Tibial nerve (tissue), 4 donors: ENCODE results near the gene C6orf89. TPM values are rescaled to one million over a fixed set of nuclear protein-coding genes. Genes with fewer than 3 reads are reported as not detected.

ENCODE experiments used
- DNase-seq, 2 donors: peaks; one replicate each; pipeline ENCODE4 v3.0.0-alpha.2; 2019; ENCODE audit warnings: low spot score in 2 of 2
- H3K27ac ChIP-seq, 4 donors: fragments of 200-600 bp; sonication (generic) in 3 of 4; one replicate each; pipeline ENCODE4 v1.5.1; 2017 to 2019; ENCODE audit warnings: mild to moderate bottlenecking in 1 of 4
- H3K27me3 ChIP-seq, 2 donors: fragments of 200-600 bp; sonication (generic) in 1 of 2; one replicate each; pipeline versions ENCODE4 v1.5.1 to v1.6.0; 2017 to 2019
- H3K36me3 ChIP-seq, 3 donors: fragments of 200-600 bp; sonication (generic); one replicate each; pipeline ENCODE4 v1.5.1; 2018 to 2019
- H3K4me1 ChIP-seq, 4 donors: fragments of 200-600 bp; sonication (generic) in 3 of 4; one replicate each; pipeline ENCODE4 v1.5.1; 2017 to 2019
- H3K4me3 ChIP-seq, 4 donors: fragments of 200-600 bp; sonication (generic) in 3 of 4; one replicate each; pipeline ENCODE4 v1.5.1; 2017 to 2019; ENCODE audit warnings: mild to moderate bottlenecking in 1 of 4, moderate library complexity in 1 of 4
- H3K9me3 ChIP-seq, 4 donors: fragments of 200-600 bp; sonication (generic) in 3 of 4; one replicate each; pipeline ENCODE4 v1.5.1; 2017 to 2019
- EP300 ChIP-seq, 2 donors: sonication (generic); formaldehyde crosslinking; IDR thresholded peaks; one replicate each; pipeline ENCODE4 v1.6.1; 2017; ENCODE audit warnings: antibody characterized with exemption in 2 of 2, mild to moderate bottlenecking in 1 of 2
- POLR2A ChIP-seq, 2 donors: fragments of 450-650 bp; IDR thresholded peaks; one replicate each; pipeline ENCODE4 v1.6.1; 2017; ENCODE audit warnings: antibody characterized with exemption in 2 of 2, mild to moderate bottlenecking in 2 of 2, moderate library complexity in 2 of 2
- WGBS, 2 donors: methylation state at CpG; one replicate each; pipeline ENCODE4 v1.1.5; 2018; 5-methylcytosine and 5-hydroxymethylcytosine counted together
- total RNA-seq, 4 donors: library from RNA; depleted of rRNA; stranded (reverse); fragments of >200 nt; gene quantifications; one replicate each; pipeline ENCODE4 v1.1.0, GENCODE V29; 2016
- TF ChIP-seq, protein P1 (sequence below), 5 experiments: fragments of 200-600 bp in 3 of 5; fragments of 450-650 bp in 2 of 5; sonication (generic) in 3 of 5; IDR thresholded peaks; one replicate each; pipeline ENCODE4 v1.5.1; 2016 to 2019; ENCODE audit warnings: antibody characterized with exemption in 5 of 5, mild to moderate bottlenecking in 3 of 5, moderate library complexity in 2 of 5

C6orf89 gene
- total RNA-seq, 4 donors from 2014 or later = 41.1 to 57.9 (median 52.3) TPM

GRCh38 chr6:36913082-36913481, 27.3 kb downstream of the C6orf89 start:
- peak overlapping the region in 3 of 4 donors; percentile 10 to 60 (median 43) for H3K27ac ChIP-seq
- H3K9me3 ChIP-seq = no peaks in the 10 kb centered on the region
- peaks cover 0 to 55% (median 6%) of the 10 kb centered on the region in 4 donors for H3K4me1 ChIP-seq
- WGBS, 2 donors = 70 to 79% methylated on average over 4 of the region's 4 CpGs
- no peak overlapping the region for H3K4me3 ChIP-seq
- no peaks in the 10 kb centered on the region for H3K27me3 ChIP-seq
- TF ChIP-seq EP300 (IDR thresholded peaks at IDR 0.05) = no peak
- TF ChIP-seq POLR2A (IDR thresholded peaks at IDR 0.05) = no peak
- TF ChIP-seq, protein P1, sequence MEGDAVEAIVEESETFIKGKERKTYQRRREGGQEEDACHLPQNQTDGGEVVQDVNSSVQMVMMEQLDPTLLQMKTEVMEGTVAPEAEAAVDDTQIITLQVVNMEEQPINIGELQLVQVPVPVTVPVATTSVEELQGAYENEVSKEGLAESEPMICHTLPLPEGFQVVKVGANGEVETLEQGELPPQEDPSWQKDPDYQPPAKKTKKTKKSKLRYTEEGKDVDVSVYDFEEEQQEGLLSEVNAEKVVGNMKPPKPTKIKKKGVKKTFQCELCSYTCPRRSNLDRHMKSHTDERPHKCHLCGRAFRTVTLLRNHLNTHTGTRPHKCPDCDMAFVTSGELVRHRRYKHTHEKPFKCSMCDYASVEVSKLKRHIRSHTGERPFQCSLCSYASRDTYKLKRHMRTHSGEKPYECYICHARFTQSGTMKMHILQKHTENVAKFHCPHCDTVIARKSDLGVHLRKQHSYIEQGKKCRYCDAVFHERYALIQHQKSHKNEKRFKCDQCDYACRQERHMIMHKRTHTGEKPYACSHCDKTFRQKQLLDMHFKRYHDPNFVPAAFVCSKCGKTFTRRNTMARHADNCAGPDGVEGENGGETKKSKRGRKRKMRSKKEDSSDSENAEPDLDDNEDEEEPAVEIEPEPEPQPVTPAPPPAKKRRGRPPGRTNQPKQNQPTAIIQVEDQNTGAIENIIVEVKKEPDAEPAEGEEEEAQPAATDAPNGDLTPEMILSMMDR (IDR thresholded peaks at IDR 0.05) = no peak
- peaks cover 0 to 67% (median 0%) of the 10 kb centered on the region in 3 donors for H3K36me3 ChIP-seq
- no peak for DNase-seq

DNA sequence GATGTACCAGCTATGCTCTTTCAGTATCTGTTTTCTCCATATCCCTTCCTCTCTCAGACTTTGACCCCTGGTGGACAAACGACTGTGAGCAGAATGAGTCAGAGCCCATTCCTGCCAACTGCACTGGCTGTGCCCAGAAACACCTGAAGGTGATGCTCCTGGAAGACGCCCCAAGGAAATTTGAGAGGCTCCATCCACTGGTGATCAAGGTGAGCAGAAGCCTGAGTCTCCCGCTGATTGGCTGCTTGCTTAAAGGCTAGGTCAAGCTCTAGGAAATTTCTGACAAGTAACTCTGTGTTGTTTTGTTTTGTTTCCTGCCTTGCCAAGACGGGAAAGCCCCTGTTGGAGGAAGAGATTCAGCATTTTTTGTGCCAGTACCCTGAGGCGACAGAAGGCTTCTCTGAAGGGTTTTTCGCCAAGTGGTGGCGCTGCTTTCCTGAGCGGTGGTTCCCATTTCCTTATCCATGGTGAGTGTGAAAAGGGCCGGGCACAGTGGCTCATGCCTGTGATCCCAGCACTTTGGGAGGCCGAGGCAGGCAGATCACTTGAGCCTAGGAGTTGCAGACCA, 28.6 kb downstream of the C6orf89 start:
- Histone ChIP-seq H3K4me1 (peaks cover 0 to 66% (median 8%) of the 10 kb centered on the region in 4 donors), H3K4me3 (no peak overlapping the region), H3K27me3 (no peaks in the 10 kb centered on the region), H3K36me3 (peaks cover 0 to 80% (median 0%) of the 10 kb centered on the region in 3 donors), H3K27ac (no peak overlapping the region), H3K9me3 (no peaks in the 10 kb centered on the region)
- 67 to 71% methylated on average over 10 of the region's 10 CpGs for WGBS, 2 donors
- TF ChIP-seq POLR2A (IDR thresholded peaks at IDR 0.05) = no peak
- no peak for TF ChIP-seq EP300 (IDR thresholded peaks at IDR 0.05)
- TF ChIP-seq, protein P1 (IDR thresholded peaks at IDR 0.05) = no peak
- DNase-seq = no peak

GRCh38 chr6:36915599-36915998, 29.8 kb downstream of the C6orf89 start:
- no peak overlapping the region for H3K4me3 ChIP-seq
- WGBS, 2 donors = 63 to 78% methylated on average over 4 of the region's 4 CpGs
- no peaks in the 10 kb centered on the region for H3K27me3 ChIP-seq
- no peaks in the 10 kb centered on the region for H3K9me3 ChIP-seq
- no peak for DNase-seq
- H3K27ac ChIP-seq = no peak overlapping the region
- TF ChIP-seq, protein P1 (IDR thresholded peaks at IDR 0.05) = no peak
- no peak for TF ChIP-seq POLR2A (IDR thresholded peaks at IDR 0.05)
- no peak for TF ChIP-seq EP300 (IDR thresholded peaks at IDR 0.05)
- H3K4me1 ChIP-seq = peaks cover 0 to 68% (median 8%) of the 10 kb centered on the region in 4 donors
- peaks cover 0 to 92% (median 0%) of the 10 kb centered on the region in 3 donors for H3K36me3 ChIP-seq

DNA sequence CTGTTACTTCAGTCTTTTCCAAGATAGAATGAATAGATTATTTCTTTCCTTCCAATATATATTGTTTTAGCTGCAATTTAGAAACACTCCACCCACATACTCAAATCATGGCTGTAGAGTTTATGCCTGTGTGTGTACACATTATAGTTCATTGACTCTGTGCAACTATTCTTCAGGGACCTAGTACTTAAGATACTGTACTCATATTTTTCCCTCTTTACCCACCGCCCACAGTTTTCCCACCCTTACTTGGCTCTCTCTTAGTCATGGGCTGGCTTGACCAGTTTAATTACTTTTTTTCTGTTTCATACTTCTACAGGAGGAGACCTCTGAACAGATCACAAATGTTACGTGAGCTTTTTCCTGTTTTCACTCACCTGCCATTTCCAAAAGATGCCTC, 30.4 kb downstream of the C6orf89 start:
- Histone ChIP-seq H3K9me3 (no peaks in the 10 kb centered on the region), H3K36me3 (peaks cover 0 to 92% (median 0%) of the 10 kb centered on the region in 3 donors), H3K27me3 (no peaks in the 10 kb centered on the region), H3K4me1 (peaks cover 0 to 68% (median 8%) of the 10 kb centered on the region in 4 donors), H3K4me3 (no peak overlapping the region), H3K27ac (peak overlapping the region in 2 of 4 donors; percentile 88 to 93)
- no peak for DNase-seq
- TF ChIP-seq, protein P1 (IDR thresholded peaks at IDR 0.05) = no peak
- TF ChIP-seq EP300 (IDR thresholded peaks at IDR 0.05) (no peak), POLR2A (IDR thresholded peaks at IDR 0.05) (no peak)
- WGBS, 2 donors = 64% methylated on average over 2 of the region's 2 CpGs

GRCh38 chr6:36917541-36918193, 31.9 kb downstream of the C6orf89 start:
- peak in 1 of 2 donors; percentile 59 for DNase-seq
- 61 to 67% methylated on average over 10 of the region's 10 CpGs for WGBS, 2 donors

More at GRCh38 chr6:36917541-36918193, 31.9 kb downstream of the C6orf89 start:
- Histone ChIP-seq H3K9me3 (no peaks in the 10 kb centered on the region), H3K27me3 (no peaks in the 10 kb centered on the region), H3K4me3 (no peak overlapping the region), H3K36me3 (peaks cover 0 to 89% (median 0%) of the 10 kb centered on the region in 3 donors), H3K27ac (peak overlapping the region; percentile 60 to 93 (median 79)), H3K4me1 (peaks cover 0 to 59% (median 6%) of the 10 kb centered on the region in 4 donors)
- TF ChIP-seq POLR2A (IDR thresholded peaks at IDR 0.05) (no peak), EP300 (IDR thresholded peaks at IDR 0.05) (peak in 1 of 2 donors; percentile 59)
- TF ChIP-seq, protein P1 (IDR thresholded peaks at IDR 0.05) = peak in 1 of 5 experiments; percentile 8
